Prostate gland (tissue), 2 donors: ENCODE results near the gene NBEA.

Experiments used
- POLR2A ChIP-seq: fragments of 450-650 bp; IDR thresholded peaks from one replicate; pipeline ENCODE4 v1.6.1; 2016; ENCODE audit warnings: antibody characterized with exemption, mild to moderate bottlenecking
- TF ChIP-seq, protein P1 (sequence below), 4 experiments: fragments of 200-600 bp in 2 of 4; fragments of 450-650 bp in 2 of 4; sonication (generic) in 2 of 4; IDR thresholded peaks; 1 replicate in 3 of 4; 2 replicates in 1 of 4; pipeline ENCODE4 v1.5.1; 2016 to 2019; ENCODE audit warnings: antibody characterized with exemption in 4 of 4, mild to moderate bottlenecking in 2 of 4, moderate library complexity in 2 of 4

DNA sequence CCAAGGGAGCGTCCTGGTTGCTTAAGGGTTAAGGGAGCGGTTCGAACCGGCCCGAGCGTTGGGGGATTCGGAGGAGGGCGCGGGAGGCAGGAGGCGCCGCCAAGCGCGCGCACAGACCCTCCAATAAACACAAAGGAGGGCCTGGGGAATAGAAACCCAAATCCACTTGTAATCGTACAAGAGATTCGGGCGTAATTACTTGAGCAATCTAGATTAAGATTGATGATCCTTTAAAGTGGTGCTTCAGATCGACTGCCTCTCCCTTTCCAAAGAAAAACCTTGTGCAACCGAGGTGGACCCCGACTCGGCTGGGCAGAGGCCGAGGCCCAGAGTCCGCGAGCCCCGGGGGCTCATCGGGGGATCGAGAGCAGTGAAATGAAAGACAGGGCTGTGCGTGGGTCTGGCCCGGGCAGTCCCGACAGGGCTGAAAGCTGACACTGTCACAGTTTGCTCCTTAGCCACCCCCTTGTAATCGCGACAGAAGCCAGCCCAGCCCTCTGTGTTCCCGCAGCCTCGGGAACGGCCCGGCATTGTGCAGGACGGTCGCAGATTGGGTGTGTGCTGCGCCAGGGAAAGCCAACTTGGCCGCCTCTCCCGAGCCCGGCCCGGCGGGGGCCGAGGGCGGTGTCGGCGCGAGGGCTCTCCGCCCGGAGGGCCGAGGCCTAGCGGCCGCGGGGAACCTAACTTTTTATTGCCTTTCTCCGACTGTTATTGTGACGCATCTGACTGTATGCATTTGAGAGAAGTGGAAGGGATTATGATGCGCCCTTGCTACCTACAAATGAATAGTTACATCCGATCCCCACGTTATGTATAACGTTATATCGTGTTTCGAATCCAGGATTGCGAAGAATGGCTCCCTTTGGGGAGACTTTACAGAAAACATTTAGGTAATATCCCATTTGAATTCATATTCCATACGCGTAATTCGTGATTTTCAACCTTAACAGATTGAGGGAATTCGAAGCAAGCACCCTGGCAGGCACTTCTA is 528.9 kb downstream of the NBEA start:
- no peak for TF ChIP-seq POLR2A
- TF ChIP-seq, protein P1, sequence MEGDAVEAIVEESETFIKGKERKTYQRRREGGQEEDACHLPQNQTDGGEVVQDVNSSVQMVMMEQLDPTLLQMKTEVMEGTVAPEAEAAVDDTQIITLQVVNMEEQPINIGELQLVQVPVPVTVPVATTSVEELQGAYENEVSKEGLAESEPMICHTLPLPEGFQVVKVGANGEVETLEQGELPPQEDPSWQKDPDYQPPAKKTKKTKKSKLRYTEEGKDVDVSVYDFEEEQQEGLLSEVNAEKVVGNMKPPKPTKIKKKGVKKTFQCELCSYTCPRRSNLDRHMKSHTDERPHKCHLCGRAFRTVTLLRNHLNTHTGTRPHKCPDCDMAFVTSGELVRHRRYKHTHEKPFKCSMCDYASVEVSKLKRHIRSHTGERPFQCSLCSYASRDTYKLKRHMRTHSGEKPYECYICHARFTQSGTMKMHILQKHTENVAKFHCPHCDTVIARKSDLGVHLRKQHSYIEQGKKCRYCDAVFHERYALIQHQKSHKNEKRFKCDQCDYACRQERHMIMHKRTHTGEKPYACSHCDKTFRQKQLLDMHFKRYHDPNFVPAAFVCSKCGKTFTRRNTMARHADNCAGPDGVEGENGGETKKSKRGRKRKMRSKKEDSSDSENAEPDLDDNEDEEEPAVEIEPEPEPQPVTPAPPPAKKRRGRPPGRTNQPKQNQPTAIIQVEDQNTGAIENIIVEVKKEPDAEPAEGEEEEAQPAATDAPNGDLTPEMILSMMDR (IDR thresholded peaks at IDR 0.05) = no peak
